ENCODE data around the gene SPNS2. TPM values are rescaled to one million over a fixed set of nuclear protein-coding genes. Genes with fewer than 3 reads are reported as not detected.

SPNS2 gene
- polyA plus RNA-seq, 4 donors: 31.2 to 52.7 (median 44.5) TPM

GRCh38 chr17:4548721-4549531, 50.2 kb downstream of the SPNS2 start:
- no peak for DNase-seq (ENCODE audit: low read depth in 4 of 4, low spot score in 3 of 4)

- DNase-seq (ENCODE audit: low read depth in 4 of 4, low spot score in 3 of 4): no peak
These were observed 51.3 kb downstream of the SPNS2 start for GRCh38 chr17:4549781-4550533.

GRCh38 chr17:4550534-4551039, 51.9 kb downstream of the SPNS2 start:
- DNase-seq (ENCODE audit: low read depth in 4 of 4, low spot score in 3 of 4): no peak

- DNase-seq (ENCODE audit: low read depth in 4 of 4, low spot score in 3 of 4): no peak
These were observed 52.5 kb downstream of the SPNS2 start for GRCh38 chr17:4551141-4551540.

GRCh38 chr17:4551796-4552525, 53.3 kb downstream of the SPNS2 start:
- no peak for DNase-seq (ENCODE audit: low read depth in 4 of 4, low spot score in 3 of 4)

GRCh38 chr17:4553669-4554068, 55.0 kb downstream of the SPNS2 start:
- DNase-seq (ENCODE audit: low read depth in 4 of 4, low spot score in 3 of 4): no peak

GRCh38 chr17:4554441-4554996, 55.8 kb downstream of the SPNS2 start:
- no peak for DNase-seq (ENCODE audit: low read depth in 4 of 4, low spot score in 3 of 4)

GRCh38 chr17:4554997-4555799, 56.5 kb downstream of the SPNS2 start, which contains the start of gene MYBBP1A:
Gene MYBBP1A, minus strand, starts transcription at chr17:4555384. Its CDS starts 60 bp downstream, at chr17:4555324.
- peak; percentile 90 to 92 (median 92) for DNase-seq (ENCODE audit: low read depth in 4 of 4, low spot score in 3 of 4)

- DNase-seq (ENCODE audit: low read depth in 4 of 4, low spot score in 3 of 4): no peak
These were observed 57.4 kb downstream of the SPNS2 start for GRCh38 chr17:4555873-4556759.

GRCh38 chr17:4556996-4557395, 58.3 kb downstream of the SPNS2 start:
- DNase-seq (ENCODE audit: low read depth in 4 of 4, low spot score in 3 of 4): no peak

- DNase-seq (ENCODE audit: low read depth in 4 of 4, low spot score in 3 of 4): no peak
These were observed 59.1 kb downstream of the SPNS2 start for GRCh38 chr17:4557626-4558346.

GRCh38 chr17:4558347-4558971, 59.8 kb downstream of the SPNS2 start:
- DNase-seq (ENCODE audit: low read depth in 4 of 4, low spot score in 3 of 4): no peak

- DNase-seq (ENCODE audit: low read depth in 4 of 4, low spot score in 3 of 4): no peak
These were observed 60.6 kb downstream of the SPNS2 start for GRCh38 chr17:4559139-4559791.

GRCh38 chr17:4559966-4560365, 61.3 kb downstream of the SPNS2 start:
- DNase-seq (ENCODE audit: low read depth in 4 of 4, low spot score in 3 of 4): no peak

- no peak for DNase-seq (ENCODE audit: low read depth in 4 of 4, low spot score in 3 of 4)
These were observed 61.7 kb downstream of the SPNS2 start, which contains the start of gene GGT6 for GRCh38 chr17:4560421-4560820. Gene GGT6, minus strand, starts transcription at chr17:4560577. Its CDS starts 56 bp downstream, at chr17:4560521.

- DNase-seq (ENCODE audit: low read depth in 4 of 4, low spot score in 3 of 4): no peak
These were observed 62.2 kb downstream of the SPNS2 start for GRCh38 chr17:4560837-4561256.
